ENCODE results near the gene TACR1. TPM values are rescaled to one million over a fixed set of nuclear protein-coding genes. Genes with fewer than 3 reads are reported as not detected.
A peak's percentile ranks its signal among the peaks of the same experiment; 100 is the strongest.
"Not testable (repeated sequence)": the region's sequence is repeated elsewhere in the genome, so short reads cannot be mapped to it uniquely, and the experiment has no call there.

The TACR1 gene
- total RNA-seq = 0.11 TPM
- long read RNA-seq = 0 reads

DNA sequence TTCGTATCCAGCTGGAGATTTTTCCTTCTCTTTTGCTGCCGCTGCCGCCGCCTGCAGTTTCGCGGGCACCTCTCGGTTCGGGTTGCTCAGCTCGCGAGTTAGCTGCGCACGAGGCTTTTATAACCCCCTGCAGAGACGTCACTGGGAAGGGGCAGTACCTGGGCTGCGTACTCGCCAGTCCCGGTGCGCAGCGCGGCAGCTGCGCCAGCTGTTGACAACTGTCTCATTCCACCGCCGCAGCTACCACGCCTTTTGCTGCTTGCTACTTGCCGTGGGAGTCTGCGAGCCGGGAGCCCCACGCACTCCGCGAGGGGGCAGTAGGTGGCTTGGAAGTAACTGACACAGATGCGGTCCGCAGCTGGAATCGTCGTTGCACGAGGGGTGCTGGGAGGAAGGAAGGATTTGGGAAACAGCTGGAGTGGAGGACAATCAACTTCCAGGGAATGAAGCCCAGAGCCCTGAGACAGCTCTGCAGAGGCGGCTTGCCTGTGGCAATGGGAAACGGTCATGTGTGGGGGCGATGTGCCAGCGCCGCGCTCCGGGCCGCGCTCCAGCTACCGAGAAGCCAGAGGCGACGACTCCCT lies at the start of gene TACR1:
Gene TACR1, minus strand, starts transcription at position 93 of the 584 bp plus-strand sequence. CDS start 586 bp downstream, outside the sequence.
- intact Hi-C loops (cut with DNase I) = no loop called here
- ATAC-seq (ENCODE audit: poor library complexity) = peak; percentile 78
- DNase-seq = peak; percentile 79

DNA sequence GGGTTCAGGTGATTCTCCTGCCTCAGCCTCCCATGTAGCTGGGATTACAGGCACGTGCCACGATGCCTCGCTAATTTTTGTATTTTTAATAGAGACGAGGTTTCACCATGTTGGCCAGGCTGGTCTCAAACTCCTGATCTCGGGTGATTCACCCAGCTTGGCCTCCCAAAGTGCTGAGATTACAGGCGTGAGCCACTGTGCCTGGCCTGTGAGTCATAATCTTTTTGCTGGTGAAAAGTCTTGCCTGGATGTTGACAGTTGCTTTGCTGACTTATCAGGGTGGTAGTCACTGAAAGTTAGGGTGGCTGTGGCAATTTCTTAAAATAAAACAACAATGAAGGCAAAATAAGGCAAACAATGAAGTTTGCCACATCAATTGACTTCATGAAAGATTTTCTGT lies 49.3 kb upstream of the TACR1 start:
- ATAC-seq (ENCODE audit: poor library complexity); intact Hi-C loops (cut with DNase I); DNase-seq: not testable (repeated sequence)

- intact Hi-C loops (cut with DNase I) = no loop called here
- ATAC-seq (ENCODE audit: poor library complexity) = no peak
- no peak for DNase-seq
Measured at GRCh38 chr2:75246441-75247167, 47.3 kb upstream of the TACR1 start.

GRCh38 chr2:75243219-75243618 lies 43.9 kb upstream of the TACR1 start:
- no peak for ATAC-seq (ENCODE audit: poor library complexity)
- DNase-seq = no peak
- intact Hi-C loops (cut with DNase I) = no loop called here

DNA sequence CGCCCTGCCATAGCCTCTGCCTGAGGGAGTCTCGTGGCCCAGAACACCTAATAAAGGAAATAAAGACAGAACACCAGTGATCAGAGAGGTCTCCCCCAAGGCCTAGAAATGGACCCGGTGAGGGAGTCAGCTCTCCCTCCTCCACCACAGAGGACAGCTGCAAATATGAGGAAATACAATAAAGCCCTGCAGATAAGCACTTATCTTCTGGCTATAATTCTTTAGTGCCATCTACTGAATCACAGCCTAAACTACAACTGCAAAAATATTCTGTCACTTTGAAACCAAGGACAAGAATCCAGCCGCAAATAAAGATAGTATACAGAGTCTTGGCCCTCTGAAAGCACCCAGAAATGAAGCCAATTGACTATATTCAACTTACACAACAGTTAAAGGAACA lies 42.4 kb upstream of the TACR1 start:
- no peak for DNase-seq
- intact Hi-C loops (cut with DNase I) = no loop called here

DNA sequence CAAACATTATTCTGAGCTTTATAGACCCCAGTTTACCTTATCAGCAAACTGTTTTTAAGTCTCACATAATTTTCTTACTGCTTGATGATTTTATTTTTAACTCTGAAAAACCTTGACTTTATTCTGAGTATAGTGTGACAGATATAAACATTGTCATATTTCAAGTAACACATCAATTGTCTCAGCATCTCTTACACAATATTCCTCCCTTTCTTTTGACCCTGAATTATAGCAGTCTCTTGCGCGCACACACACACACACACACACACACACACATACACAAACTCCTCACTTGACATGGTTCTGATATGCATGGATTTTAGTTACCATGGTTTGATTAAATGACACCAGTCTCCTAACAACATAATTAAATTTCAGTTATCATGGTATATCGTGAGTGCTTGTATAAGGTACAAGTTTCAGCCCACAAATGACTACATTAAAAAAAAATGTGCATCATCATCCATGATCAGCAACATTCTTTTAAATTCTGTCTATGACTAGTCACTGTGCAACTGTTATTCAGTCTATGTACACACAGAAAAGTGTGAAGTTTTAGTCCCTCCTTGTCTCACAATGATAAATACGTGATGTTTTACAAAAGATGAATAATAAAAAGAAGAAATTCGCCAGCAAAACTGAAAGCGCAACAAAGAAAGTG lies 39.5 kb upstream of the TACR1 start:
- no peak for ATAC-seq (ENCODE audit: poor library complexity)
- no peak for DNase-seq
- intact Hi-C loops (cut with DNase I) = no loop called here

More for the DNA sequence above, 42.4 kb upstream of the TACR1 start:
- ATAC-seq (ENCODE audit: poor library complexity) = no peak

GRCh38 chr2:75237296-75237695 lies 38.0 kb upstream of the TACR1 start:
- DNase-seq (no peak), ATAC-seq (ENCODE audit: poor library complexity) (no peak)
- intact Hi-C loops (cut with DNase I) = no loop called here

GRCh38 chr2:75233965-75234364 lies 34.6 kb upstream of the TACR1 start:
- intact Hi-C loops (cut with DNase I) = no loop called here
- DNase-seq (no peak), ATAC-seq (ENCODE audit: poor library complexity) (no peak)

DNA sequence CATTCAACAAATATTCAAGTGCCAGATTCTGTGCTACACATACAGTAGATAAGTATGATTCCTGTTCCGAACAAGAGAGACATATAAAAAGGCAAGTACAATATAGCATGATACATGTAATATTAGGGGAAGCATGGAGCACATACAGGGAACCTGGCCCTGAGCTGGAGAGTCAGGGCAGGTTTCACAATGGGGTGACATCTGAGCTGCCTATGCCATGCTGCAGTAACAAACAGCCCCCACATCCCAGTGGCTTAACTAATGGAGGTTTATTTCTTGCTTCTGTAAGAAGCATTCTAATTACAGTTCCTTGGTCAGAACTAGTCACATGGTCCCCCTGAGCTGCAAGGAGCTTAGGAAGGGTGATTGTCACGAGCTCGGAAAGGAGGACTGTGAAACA lies 27.3 kb upstream of the TACR1 start:
- DNase-seq = no peak
- no peak for ATAC-seq (ENCODE audit: poor library complexity)
- intact Hi-C loops (cut with DNase I) = no loop called here

DNA sequence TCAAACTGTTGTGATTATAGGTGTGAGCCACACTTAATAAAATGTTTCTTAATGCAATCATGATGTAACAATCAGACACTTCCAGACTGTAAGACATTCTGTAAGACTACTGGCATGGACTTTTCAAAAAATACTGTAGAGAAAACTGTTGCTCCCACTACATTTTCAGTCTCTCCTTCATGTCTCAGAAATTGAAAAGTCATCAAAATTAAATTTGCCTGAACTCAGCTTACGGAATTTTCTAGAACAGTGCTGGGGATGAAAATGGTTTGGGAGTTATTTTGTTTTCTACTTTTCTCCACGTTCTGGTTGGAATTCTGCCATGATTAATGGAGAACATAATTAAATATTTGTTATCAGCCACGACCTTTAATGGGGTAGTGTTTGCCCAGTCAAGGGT lies 26.8 kb upstream of the TACR1 start:
- DNase-seq (no peak), ATAC-seq (ENCODE audit: poor library complexity) (no peak)
- intact Hi-C loops (cut with DNase I) = no loop called here

DNA sequence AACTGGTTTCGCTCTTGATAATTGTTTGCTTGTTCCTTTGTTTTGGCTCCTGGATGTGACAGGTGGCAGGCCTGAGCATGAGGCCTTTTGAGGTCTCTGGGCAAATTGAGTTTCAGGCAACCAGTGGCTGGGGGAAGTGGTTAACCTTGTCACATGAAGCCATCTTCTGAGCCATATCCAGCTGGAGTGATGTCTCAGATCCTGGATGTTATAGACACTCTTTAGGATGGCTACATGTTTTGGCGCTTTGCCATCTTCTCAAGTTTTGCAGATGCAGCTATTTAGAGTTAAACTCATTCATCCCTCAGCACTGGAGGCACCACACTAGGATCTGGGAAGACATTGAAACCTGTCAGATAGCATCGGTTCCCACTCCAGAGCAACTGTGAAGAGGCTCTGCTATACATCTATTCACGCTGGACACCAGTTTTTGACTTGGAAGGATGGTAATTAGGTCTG lies 25.3 kb upstream of the TACR1 start:
- intact Hi-C loops (cut with DNase I) = no loop called here
- ATAC-seq (ENCODE audit: poor library complexity) = no peak
- DNase-seq = no peak

- ATAC-seq (ENCODE audit: poor library complexity) (no peak), DNase-seq (no peak)
- intact Hi-C loops (cut with DNase I) = no loop called here
Measured at GRCh38 chr2:75222527-75222926, 23.2 kb upstream of the TACR1 start.

DNA sequence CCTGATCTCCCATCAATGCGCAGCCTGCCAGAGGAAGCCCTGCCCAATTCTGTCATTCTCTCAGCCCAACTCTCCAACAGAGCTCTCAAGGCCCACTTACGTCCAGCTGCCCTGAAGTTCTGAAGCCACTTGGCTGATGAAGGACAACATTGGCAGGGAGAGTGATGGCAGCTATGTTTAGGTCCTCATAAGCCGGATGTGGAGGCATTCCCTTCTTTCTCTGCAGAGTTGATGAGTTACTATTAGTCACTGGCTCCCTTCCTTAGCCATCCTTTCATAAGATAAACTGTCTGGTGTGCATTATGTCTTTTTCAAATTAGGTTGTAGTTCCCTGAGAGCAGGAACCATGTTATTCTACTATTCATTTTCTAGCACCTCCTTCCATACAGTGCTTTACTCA lies 22.5 kb upstream of the TACR1 start:
- ATAC-seq (ENCODE audit: poor library complexity) = no peak
- intact Hi-C loops (cut with DNase I) = no loop called here
- DNase-seq = no peak

DNA sequence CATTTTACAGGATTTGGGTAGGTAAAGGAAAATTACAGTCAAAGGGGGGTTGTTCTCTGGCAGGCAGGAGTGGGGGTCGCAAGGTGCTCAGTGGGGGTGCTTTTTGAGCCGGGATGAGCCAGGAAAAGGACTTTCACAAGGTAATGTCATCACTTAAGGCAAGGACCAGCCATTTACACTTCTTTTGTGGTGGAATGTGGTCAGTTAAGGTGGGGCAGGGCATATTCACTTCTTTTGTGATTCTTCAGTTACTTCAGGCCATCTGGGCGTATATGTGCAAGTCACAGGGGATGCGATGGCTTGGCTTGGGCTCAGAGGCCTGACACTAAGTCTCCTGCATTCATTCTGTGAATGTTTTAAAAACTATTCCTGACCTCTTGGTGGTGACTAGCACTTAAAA lies 19.9 kb upstream of the TACR1 start:
- not testable (repeated sequence) for ATAC-seq (ENCODE audit: poor library complexity)

GRCh38 chr2:75211266-75211770 lies 12.0 kb upstream of the TACR1 start:
- no peak for ATAC-seq (ENCODE audit: poor library complexity)

More for the DNA sequence above, 19.9 kb upstream of the TACR1 start:
- DNase-seq; intact Hi-C loops (cut with DNase I): not testable (repeated sequence)

GRCh38 chr2:75210409-75210808 lies 11.1 kb upstream of the TACR1 start:
- intact Hi-C loops (cut with DNase I) = no loop called here
- ATAC-seq (ENCODE audit: poor library complexity) = no peak
- DNase-seq = no peak

More at GRCh38 chr2:75211266-75211770, 12.0 kb upstream of the TACR1 start:
- intact Hi-C loops (cut with DNase I) = no loop called here
- DNase-seq = no peak

DNA sequence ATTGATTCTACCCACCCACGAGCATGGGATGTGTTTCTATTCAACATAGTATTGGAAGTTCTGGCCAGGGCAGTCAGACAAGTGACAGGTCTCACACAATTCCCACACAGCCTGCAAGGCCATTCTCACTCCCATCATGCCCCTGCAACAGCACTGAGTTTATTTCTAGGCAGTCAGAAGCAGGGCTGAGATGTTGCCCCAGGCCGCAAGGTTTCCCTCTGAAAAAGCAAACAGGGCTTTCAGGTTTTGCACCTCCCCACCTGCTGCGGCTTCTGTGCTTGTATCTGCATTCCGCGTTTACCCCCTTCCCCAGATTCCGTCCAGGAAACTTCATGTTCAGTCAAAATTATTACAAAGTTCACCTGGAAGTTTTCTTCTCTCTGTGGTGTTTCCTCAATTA lies 9.4 kb upstream of the TACR1 start:
- ATAC-seq (ENCODE audit: poor library complexity) = no peak
- intact Hi-C loops (cut with DNase I) = no loop called here
- no peak for DNase-seq

- intact Hi-C loops (cut with DNase I) = no loop called here
Measured at GRCh38 chr2:75204833-75205232, 5.5 kb upstream of the TACR1 start.

DNA sequence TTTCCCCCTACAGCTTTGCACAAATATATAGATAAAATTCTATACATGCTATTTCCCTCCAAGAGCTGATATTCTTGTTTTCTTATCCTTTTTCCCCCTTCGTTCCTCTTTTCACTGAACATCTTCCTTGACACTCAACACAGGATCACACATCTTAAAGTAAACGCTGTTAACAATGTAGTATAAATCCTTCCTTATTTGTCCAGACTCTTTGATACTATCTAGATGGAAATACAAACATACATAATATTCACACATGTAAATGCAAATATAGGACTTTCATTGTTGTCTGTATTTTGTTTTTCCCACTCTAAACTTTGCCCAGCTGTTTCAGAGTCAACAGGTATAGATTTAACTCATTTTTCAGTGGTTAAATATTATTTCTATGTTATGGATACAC lies 3.0 kb upstream of the TACR1 start:
- intact Hi-C loops (cut with DNase I) = no loop called here
- DNase-seq = no peak
- no peak for ATAC-seq (ENCODE audit: poor library complexity)

More at GRCh38 chr2:75204833-75205232, 5.5 kb upstream of the TACR1 start:
- DNase-seq (no peak), ATAC-seq (ENCODE audit: poor library complexity) (no peak)

Measured in Right ventricle myocardium superior (tissue), 1 donor.